Adrenal gland (tissue), 12 donors: ENCODE results near the gene RIPPLY1. TPM values are rescaled to one million over a fixed set of nuclear protein-coding genes. Genes with fewer than 3 reads are reported as not detected.

Experiments used
- DNase-seq, 7 donors: peaks; one replicate each; pipeline ENCODE4 v3.0.0-alpha.2; 2019 to 2020
- H3K27ac ChIP-seq, 5 donors: fragments of 200-600 bp; sonication (generic) in 4 of 5; 1 replicate in 3 of 5; 2 replicates in 2 of 5; pipeline versions ENCODE4 v1.5.1 to v1.8.0; 2016 to 2020; ENCODE audit warnings: mild to moderate bottlenecking in 1 of 5
- H3K27me3 ChIP-seq: fragments of 200-600 bp; 2 replicates; pipeline ENCODE4 v1.8.0; 2021
- H3K36me3 ChIP-seq, 2 donors: fragments of 200-600 bp; replicated peaks in 1 of 2; 1 replicate in 1 of 2; 2 replicates in 1 of 2; pipeline versions ENCODE4 v1.5.1 to v1.8.0; 2018 to 2022
- H3K4me1 ChIP-seq, 2 donors: fragments of 200-600 bp; replicated peaks in 1 of 2; 1 replicate in 1 of 2; 2 replicates in 1 of 2; pipeline versions ENCODE4 v1.5.1 to v1.8.0; 2018 to 2021
- H3K4me3 ChIP-seq, 4 donors: fragments of 200-600 bp; sonication (generic) in 3 of 4; one replicate each; pipeline ENCODE4 v1.5.1; 2016 to 2018
- H3K9me3 ChIP-seq, 3 donors: fragments of 200-600 bp; sonication (generic) in 1 of 3; replicated peaks in 1 of 3; 1 replicate in 2 of 3; 2 replicates in 1 of 3; pipeline versions ENCODE4 v1.5.1 to v1.8.0; 2016 to 2021
- CTCF ChIP-seq, 6 experiments: fragments of 450-650 bp in 4 of 6; fragments of 200-600 bp in 2 of 6; sonication (generic) in 1 of 6; IDR thresholded peaks; 1 replicate in 5 of 6; 2 replicates in 1 of 6; pipeline versions ENCODE4 v1.5.1 to v1.8.0; 2016 to 2021; ENCODE audit warnings: antibody characterized with exemption in 6 of 6, mild to moderate bottlenecking in 2 of 6, moderate library complexity in 1 of 6
- POLR2A ChIP-seq, 2 donors: fragments of 450-650 bp; IDR thresholded peaks; one replicate each; pipeline ENCODE4 v1.6.1; 2017; ENCODE audit warnings: antibody characterized with exemption in 2 of 2, mild to moderate bottlenecking in 2 of 2, moderate library complexity in 1 of 2
- WGBS, 4 donors: extraction: QIAGEN DNeasy Blood & Tissue Kit in 2 of 4; methylation state at CpG; one replicate each; pipeline versions ENCODE4 v1.1.5 to v1.1.7; 2013 to 2017; 5-methylcytosine and 5-hydroxymethylcytosine counted together
- intact Hi-C, 2 donors: fragments of 100-400 bp; cut with DNase I; formaldehyde crosslinking; loops; one replicate each; pipeline versions ENCODE4 v1.14.1 to v1.15.0; 2022 to 2023
- polyA plus RNA-seq, 3 donors: library from polyadenylated mRNA; stranded (reverse); fragments of 200-250 nt in 2 of 3; fragments of 350-450 nt in 1 of 3; fragmentation: Illumina TruSeq in 1 of 3; extraction: RNeasy Lipid Tissue Mini Kit (QIAGEN cat#74804) in 1 of 3; gene quantifications; one replicate each; pipeline ENCODE4 v1.2.3, GENCODE V29; 2013 to 2014
- total RNA-seq, 9 donors: library from RNA; depleted of rRNA in 4 of 9; stranded (reverse); fragments of >200 nt in 4 of 9; fragments of 120-200 nt in 1 of 9; fragmentation: NEBNext Ultra II Directional in 1 of 9; extraction: Animal tissue kit (Norgen Biotek cat#: 25700) in 1 of 9; gene quantifications; one replicate each; pipeline versions ENCODE4 v1.1.0 to v1.2.4, GENCODE V29; 2013 to 2023
- donor health status: healthy with polysubstance abuse.
- donor health status: Bipolar disorder and iron deficiency.
- donor health status: DM: yes; HTN: yes; CAD: no.
- donor health status: DM: no; HTN: no; CAD: no.
- donor health status: DM: no; HTN: no; CAD: no.
- donor health status: DM: yes; HTN: yes; CAD: no.

The RIPPLY1 gene
- total and polyA plus RNA-seq, 12 donors = 0.25 to 0.80 (median 0.34) TPM; not detected in 9

- Histone ChIP-seq H3K4me1 (peaks cover 0 to 12% of the 10 kb centered on the region in 2 donors), H3K9me3 (no peaks in the 10 kb centered on the region), H3K27me3 (no peaks in the 10 kb centered on the region), H3K27ac (peak overlapping the region in 3 of 5 donors; percentile 12 to 75 (median 74)), H3K36me3 (no peaks in the 10 kb centered on the region), H3K4me3 (no peak overlapping the region)
- 56 to 68% (median 63%) methylated on average over 5 to 6 of the region's 6 CpGs for WGBS, 4 donors
- TF ChIP-seq POLR2A (IDR thresholded peaks at IDR 0.05) (no peak), CTCF (IDR thresholded peaks at IDR 0.05) (no peak)
- intact Hi-C loops = no loop called here
- peak in 3 of 7 donors; percentile 14 to 30 (median 30) for DNase-seq
Observed at GRCh38 chrX:106932960-106933537, 29.9 kb upstream of the RIPPLY1 start.

- Histone ChIP-seq H3K4me1 (peaks cover 0 to 12% of the 10 kb centered on the region in 2 donors), H3K36me3 (no peaks in the 10 kb centered on the region), H3K4me3 (no peak overlapping the region), H3K9me3 (no peaks in the 10 kb centered on the region), H3K27ac (peak overlapping the region in 3 of 5 donors; percentile 12 to 75 (median 74)), H3K27me3 (no peaks in the 10 kb centered on the region)
- 60 to 73% (median 64%) methylated on average over 3 to 4 of the region's 4 CpGs for WGBS, 4 donors
- TF ChIP-seq CTCF (IDR thresholded peaks at IDR 0.05) (no peak), POLR2A (IDR thresholded peaks at IDR 0.05) (no peak)
- peak in 5 of 7 donors; percentile 18 to 57 (median 42) for DNase-seq
- intact Hi-C loops = no loop called here
Observed at GRCh38 chrX:106932492-106932923, 29.4 kb upstream of the RIPPLY1 start.

GRCh38 chrX:106931831-106932491 is 28.8 kb upstream of the RIPPLY1 start:
- Histone ChIP-seq H3K36me3 (no peaks in the 10 kb centered on the region), H3K27me3 (no peaks in the 10 kb centered on the region), H3K4me3 (no peak overlapping the region), H3K27ac (peak overlapping the region in 2 of 5 donors; percentile 74 to 75), H3K4me1 (peaks cover 0 to 12% of the 10 kb centered on the region in 2 donors), H3K9me3 (no peaks in the 10 kb centered on the region)
- no peak for TF ChIP-seq POLR2A (IDR thresholded peaks at IDR 0.05)
- no peak for TF ChIP-seq CTCF (IDR thresholded peaks at IDR 0.05)
- no peak for DNase-seq
- WGBS, 4 donors = 68 to 93% (median 79%) methylated on average over 3 of the region's 3 CpGs
- intact Hi-C loops = no loop called here

- 64 to 96% methylated on average over 4 of the region's 4 CpGs; no CpG with 5 or more reads in 2 of the 4 donors for WGBS, 4 donors
- TF ChIP-seq POLR2A (IDR thresholded peaks at IDR 0.05) = no peak
- TF ChIP-seq CTCF (IDR thresholded peaks at IDR 0.05) = no peak
- no peak overlapping the region for H3K4me3 ChIP-seq
Observed at GRCh38 chrX:106928227-106928626, 25.1 kb upstream of the RIPPLY1 start.

More at GRCh38 chrX:106928227-106928626, 25.1 kb upstream of the RIPPLY1 start:
- no peak for DNase-seq
- Histone ChIP-seq H3K27ac (no peak overlapping the region), H3K27me3 (peaks cover 6% of the 10 kb centered on the region), H3K36me3 (no peaks in the 10 kb centered on the region), H3K9me3 (no peaks in the 10 kb centered on the region), H3K4me1 (peaks cover 0 to 5% of the 10 kb centered on the region in 2 donors)
- intact Hi-C loops = no loop called here
